ENCODE data around the gene UFC1.
A peak's percentile ranks its signal among the peaks of the same experiment; 100 is the strongest.

The UFC1 gene

DNA sequence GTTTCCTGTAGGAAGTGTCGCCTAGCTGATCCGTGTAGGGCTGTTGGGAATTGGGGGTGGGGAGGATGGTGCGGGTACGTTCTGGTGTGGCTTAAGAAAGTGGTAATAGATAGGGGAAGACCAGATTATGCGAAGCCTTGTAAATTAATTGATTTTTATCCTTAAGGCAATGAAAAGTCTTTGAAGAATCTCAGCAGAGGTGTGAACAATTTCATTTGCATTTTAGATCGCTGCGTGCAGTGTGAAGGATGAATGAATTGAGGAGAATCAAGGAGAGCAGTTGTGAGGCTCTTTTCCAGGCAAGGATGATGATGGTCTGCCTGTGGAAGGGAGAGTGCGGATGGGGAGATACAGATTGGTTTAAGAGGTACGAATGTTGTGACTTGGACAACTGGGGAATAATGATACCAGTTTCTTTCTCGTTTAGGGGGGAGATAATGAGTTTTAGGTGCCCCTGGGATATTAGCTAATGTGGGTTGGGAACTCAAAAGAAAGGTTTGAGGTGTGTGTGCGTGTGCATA lies 20.5 kb upstream of the UFC1 start:
- DNase-seq (ENCODE audit: low spot score): no peak

DNA sequence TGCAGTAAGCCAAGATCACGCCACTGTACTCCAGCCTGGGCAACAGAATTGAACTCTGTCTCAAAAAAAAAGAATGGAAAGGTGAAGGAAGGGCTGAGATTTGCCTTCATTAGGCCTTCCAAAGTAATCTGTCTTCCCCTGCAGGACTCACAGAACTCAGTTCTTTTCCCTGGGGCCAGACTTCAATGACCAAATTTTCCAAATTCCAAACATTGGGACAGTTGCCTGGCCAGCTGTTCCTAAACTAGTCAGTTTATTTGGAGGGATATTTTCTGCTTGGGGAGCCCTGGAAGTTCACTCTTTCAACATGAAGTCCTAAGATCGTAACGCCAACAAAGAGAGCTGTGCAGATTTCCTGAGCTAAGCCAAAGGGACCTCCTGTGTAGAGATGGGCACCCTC lies 15.9 kb upstream of the UFC1 start:
- no peak for DNase-seq (ENCODE audit: low spot score)

DNA sequence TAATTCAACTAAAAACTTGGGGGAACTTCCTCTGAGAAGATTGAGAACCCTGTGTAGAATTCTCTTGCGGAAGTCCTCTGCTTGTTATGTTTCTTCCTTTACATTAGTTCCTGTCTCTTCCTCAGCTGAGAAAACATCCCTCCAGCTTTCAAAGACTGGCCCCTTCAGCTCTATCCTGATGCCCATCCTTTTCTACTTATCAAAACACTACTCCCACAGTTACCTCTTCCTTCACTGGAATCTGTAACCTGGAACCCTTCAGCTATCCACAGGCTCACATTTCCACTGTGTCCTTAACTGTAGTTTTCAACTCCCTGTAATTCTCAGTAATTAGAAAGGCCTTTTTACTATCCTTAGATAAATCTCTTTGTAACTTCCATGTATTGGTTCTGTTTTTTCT lies 15.3 kb upstream of the UFC1 start:
- DNase-seq (ENCODE audit: low spot score): no peak

DNA sequence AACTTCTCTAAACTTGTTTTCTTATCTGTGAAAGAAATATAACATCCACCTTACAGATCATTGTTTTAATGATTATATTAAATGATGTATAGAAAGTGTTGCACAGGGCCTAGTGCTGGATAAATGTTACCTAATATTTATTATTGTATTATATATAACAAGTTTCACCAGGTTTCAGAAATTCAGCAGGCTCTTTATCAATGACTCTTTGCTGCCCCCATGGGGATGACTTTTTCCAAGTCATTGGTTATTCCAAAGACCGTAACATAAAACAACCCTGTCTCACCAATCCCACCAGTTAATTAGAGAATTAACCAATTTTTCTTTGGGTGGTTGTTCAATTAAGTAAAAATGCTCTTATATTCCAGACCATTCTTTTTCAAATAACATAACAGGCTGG lies 14.0 kb upstream of the UFC1 start:
- peak; percentile 74 for DNase-seq (ENCODE audit: low spot score)

DNA sequence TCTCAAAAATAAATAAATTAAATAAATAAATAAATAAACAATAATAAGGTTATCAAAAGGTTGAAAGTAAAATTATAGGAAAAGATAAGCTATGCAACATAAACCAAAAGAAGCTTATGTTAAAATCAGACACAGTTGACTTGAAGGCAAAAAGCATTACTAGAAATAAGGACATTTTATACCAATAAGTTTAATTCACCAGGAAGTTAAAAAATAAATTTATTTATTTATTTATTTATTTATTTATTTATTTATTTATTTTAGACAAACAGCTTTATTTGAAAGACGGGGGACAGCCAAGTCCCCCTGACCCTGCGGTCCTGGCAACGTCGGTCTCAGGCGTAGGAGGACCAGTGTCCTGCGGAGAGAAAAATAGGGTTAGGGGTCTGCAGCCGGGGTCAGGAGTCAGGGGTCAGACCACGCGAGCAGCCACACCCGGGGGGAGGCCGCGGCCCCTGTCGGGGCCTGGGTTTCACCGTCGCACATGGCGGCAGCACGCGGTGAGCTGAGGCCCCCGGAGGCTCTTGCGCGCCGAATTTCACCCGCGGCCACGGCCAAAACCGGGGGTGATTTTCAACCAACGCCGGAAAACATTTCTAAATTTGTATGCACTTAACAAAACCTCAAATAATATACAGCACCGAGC lies 12.9 kb upstream of the UFC1 start:
- no peak for DNase-seq (ENCODE audit: low spot score)

DNA sequence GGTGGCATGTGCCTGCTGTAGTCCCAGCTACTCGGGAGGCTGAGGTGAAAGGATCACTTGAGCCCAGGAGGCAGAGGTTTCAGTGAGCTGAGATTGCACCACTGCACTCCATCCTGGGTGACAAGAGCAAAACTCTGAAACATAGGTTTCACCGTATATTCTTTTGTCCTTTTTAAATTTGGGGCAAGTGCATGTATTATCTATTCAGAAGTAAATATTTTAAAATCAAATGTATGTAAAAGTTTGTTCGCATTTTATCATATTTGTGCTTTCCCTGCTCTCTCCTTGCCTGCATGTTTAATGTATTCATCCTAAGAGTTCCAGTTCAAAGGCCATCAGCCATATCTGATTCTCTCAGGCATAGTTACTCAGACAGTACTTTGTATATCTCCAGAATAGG lies 7.9 kb upstream of the UFC1 start:
- no peak for DNase-seq (ENCODE audit: low spot score)

DNA sequence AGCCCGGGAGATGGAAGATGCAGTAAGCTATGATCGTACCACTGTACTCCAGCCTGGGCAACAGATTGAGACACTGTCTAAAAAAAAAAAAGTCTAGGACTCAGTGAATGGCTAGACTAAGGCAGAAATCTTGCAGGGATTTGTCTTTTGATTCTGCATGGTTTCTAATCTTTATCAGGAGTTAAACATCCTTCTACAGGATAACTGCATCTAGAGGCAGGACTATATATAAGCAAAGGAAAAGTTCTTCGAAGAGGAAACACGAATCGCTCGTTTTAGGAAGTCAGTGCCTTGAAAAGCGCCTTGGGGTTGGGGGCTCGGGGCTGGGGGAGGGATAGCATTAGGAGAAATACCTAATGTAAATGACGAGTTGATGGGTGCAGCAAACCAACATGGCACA lies 602 bp upstream of the UFC1 start:
- DNase-seq (ENCODE audit: low spot score): no peak

DNA sequence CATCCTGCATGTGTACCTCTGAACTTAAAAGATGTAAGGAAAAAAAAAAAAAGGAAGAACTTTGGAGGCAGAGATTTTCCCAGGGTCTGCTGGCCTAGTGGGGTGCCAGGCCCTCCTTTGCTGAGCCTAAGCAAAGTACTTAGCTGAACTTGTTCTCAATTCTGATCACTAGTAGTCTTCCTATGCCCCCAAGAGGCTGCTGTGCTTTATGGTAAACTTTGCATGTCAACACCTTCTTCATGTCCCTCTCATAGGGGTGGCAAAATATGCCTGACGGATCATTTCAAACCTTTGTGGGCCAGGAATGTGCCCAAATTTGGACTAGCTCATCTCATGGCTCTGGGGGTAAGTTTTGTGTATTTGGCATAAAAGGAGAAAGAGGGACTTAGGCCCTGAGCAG lies 4.1 kb downstream of the UFC1 start:
- no peak for DNase-seq (ENCODE audit: low spot score)

DNA sequence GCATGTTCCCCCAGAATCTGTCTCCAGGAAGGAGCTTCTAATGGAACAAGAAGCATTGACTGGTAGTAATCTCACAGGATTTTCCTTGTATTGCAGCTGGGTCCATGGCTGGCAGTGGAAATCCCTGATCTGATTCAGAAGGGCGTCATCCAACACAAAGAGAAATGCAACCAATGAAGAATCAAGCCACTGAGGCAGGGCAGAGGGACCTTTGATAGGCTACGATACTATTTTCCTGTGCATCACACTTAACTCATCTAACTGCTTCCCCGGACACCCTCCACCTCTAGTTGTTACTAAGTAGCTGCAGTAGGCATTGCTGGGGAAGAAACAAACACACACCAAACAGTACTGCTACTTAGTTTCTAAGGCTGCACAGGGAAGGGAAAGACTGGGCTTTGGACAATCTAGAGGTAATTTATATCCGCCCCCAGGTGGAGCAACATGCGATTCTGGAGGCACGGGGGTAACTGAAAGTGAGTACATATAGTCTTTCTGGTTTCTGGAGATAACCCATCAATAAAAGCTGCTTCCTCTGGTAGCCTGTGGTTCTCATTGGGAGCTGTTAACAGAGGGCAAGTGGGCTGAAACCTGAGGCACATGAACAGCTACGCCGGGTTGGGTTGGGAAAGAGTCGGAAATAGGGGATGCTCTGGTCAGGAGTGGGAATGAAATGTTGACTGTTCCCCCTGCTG lies 4.7 kb downstream of the UFC1 start:
- peak; percentile 44 for DNase-seq (ENCODE audit: low spot score)

DNA sequence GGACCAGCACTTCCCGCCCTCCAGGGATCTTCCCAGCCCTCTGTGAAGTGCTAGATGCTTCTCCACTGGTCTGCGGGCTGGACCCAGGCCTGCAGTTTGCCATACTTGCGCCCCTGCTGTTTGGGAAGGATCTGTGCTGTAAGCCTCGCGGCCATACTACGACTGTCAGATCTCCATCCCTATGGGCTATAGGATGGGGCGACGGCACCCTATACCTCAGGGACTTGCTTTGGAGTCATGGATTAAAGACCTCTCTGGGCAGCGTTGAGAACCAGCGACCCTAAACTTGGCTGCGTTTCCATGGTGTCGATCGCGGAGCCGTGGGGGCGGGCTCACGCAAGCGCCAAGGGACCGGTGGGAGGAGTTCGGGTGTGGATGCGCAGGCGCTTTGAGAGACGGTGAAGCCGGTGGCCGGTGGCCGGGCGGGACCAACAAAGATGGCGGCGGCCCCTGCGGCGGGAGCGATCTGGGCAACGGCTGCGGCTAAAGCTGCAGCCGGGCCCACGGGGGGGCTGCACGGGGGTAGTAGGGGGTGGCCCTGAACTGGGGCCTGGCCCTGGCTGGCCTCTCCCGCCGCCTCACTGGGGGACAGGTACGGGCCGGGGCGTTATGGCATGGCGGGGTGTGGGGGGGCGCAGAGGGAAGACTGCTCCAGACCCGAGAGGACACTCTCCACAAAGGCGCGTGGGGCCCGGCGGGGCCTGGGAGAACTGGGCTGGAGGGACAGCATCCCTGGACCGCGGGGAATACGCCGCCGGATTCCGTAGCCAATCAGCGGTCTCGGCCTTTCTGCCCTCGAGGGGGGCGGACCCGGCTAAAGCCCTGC lies 5.5 kb downstream of the UFC1 start, which contains the start of gene USP21:
Gene USP21 (plus strand): TSS at position 414 of the 826 bp plus-strand sequence. CDS start 1,141 bp downstream, outside the sequence.
- DNase-seq (ENCODE audit: low spot score): peak; percentile 95

DNA sequence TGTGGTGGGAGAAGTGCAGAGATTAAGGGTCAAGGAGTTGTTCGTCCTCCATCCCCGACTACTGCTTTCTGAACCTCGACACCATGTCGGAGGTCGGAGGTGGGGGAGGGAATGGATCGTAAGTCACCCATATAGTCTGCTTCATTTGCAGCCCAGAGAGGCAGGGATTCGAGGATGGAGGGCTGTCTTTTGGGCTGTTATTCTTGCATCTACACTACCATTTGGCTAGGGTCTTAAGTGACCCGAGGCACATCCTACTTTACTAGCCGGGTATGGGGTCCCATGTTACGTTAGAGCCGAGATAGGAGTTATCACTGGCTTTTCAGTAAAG lies 6.1 kb downstream of the UFC1 start:
- DNase-seq (ENCODE audit: low spot score): no peak

DNA sequence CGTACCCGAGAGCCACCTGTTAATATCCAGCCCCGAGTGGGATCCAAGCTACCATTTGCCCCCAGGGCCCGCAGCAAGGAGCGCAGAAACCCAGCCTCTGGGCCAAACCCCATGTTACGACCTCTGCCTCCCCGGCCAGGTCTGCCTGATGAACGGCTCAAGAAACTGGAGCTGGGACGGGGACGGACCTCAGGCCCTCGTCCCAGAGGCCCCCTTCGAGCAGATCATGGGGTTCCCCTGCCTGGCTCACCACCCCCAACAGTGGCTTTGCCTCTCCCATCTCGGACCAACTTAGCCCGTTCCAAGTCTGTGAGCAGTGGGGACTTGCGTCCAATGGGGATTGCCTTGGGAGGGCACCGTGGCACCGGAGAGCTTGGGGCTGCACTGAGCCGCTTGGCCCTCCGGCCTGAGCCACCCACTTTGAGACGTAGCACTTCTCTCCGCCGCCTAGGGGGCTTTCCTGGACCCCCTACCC lies 6.9 kb downstream of the UFC1 start:
- DNase-seq (ENCODE audit: low spot score): no peak

DNA sequence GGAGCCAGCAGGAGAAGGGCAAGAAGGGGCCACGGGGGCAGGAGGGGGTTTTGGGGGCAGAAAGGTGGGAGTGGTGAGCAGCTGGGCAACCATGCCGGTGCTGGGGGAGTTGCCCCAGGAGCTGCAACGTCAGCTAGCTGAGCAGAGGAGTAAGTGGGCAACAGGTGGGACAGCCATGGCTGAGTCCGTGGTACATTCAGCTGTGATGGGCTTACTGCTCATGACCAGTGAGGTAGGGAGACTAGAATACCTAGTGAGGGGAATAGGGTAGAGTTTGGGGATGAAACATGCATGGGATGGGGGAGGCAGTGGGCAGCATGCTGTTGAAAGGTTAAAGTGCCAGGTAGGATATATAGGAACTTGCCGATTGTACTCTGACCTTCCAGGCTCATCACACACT lies 7.9 kb downstream of the UFC1 start:
- DNase-seq (ENCODE audit: low spot score): no peak

DNA sequence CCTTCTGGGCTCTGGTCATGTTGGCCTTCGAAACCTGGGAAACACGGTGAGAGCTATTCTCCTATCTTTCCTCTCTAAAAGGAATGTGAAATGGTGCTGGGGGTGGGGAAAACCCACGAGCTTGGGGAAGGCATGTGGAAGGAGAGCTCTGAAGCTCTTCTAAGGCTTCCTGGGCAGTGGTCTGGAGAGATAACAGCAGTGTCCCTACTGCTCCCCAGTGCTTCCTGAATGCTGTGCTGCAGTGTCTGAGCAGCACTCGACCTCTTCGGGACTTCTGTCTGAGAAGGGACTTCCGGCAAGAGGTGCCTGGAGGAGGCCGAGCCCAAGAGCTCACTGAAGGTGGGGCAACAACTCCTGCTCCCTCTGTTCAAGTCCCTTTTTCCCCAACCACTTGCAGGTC lies 8.3 kb downstream of the UFC1 start:
- no peak for DNase-seq (ENCODE audit: low spot score)

DNA sequence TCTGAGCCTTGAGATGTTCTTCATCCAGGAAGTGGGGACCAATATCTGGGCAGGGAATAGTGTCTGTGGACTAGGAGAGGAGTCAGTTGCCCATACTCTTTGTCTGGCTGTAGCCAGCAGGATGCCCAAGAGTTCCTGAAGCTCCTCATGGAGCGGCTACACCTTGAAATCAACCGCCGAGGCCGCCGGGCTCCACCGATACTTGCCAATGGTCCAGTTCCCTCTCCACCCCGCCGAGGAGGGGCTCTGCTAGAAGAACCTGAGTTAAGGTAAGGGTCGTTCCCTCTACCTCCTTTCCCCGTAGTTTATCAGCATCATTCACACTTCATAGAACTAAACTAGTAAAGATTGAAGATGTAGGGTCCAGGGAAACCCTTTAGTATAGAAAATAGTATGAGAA lies 9.0 kb downstream of the UFC1 start:
- no peak for DNase-seq (ENCODE audit: low spot score)

DNA sequence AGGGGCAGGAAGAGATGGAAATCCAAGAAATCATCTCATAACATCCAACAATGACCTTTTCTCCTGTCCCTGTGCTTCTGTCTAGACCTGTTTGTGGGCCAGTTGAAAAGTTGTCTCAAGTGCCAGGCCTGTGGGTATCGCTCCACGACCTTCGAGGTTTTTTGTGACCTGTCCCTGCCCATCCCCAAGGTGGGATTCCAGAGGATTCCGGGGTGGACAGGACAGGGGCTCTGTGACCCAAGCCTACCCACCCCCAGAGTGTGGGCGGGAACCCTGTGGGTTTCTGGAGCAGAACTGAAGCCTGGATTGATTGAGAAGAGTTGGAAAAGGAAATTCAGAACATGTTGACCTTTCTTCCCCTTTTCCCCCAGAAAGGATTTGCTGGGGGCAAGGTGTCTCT lies 10.0 kb downstream of the UFC1 start:
- no peak for DNase-seq (ENCODE audit: low spot score)

DNA sequence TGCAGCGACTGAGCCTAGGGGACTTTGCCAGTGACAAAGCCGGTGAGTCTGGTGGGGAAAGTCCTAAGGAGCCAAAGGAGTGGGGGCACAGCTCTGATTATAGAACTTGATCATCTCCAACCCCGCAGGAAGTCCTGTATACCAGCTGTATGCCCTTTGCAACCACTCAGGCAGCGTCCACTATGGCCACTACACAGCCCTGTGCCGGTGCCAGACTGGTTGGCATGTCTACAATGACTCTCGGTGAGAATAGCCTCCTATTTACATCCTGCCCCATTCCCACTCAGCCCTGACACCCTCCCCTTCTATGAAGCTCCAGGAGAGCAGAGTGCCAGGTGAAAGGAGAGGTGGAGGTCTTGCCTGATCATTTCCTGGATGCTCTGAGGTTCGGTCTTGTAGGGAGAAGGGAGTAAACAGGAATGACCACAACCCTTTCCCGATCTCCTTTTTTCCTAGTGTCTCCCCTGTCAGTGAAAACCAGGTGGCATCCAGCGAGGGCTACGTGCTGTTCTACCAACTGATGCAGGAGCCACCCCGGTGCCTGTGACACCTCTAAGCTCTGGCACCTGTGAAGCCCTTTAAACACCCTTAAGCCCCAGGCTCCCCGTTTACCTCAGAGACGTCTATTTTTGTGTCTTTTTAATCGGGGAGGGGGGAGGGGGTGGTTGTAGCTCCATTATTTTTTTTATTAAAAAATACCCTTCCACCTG lies 11.3 kb downstream of the UFC1 start:
- peak; percentile 58 for DNase-seq (ENCODE audit: low spot score)

DNA sequence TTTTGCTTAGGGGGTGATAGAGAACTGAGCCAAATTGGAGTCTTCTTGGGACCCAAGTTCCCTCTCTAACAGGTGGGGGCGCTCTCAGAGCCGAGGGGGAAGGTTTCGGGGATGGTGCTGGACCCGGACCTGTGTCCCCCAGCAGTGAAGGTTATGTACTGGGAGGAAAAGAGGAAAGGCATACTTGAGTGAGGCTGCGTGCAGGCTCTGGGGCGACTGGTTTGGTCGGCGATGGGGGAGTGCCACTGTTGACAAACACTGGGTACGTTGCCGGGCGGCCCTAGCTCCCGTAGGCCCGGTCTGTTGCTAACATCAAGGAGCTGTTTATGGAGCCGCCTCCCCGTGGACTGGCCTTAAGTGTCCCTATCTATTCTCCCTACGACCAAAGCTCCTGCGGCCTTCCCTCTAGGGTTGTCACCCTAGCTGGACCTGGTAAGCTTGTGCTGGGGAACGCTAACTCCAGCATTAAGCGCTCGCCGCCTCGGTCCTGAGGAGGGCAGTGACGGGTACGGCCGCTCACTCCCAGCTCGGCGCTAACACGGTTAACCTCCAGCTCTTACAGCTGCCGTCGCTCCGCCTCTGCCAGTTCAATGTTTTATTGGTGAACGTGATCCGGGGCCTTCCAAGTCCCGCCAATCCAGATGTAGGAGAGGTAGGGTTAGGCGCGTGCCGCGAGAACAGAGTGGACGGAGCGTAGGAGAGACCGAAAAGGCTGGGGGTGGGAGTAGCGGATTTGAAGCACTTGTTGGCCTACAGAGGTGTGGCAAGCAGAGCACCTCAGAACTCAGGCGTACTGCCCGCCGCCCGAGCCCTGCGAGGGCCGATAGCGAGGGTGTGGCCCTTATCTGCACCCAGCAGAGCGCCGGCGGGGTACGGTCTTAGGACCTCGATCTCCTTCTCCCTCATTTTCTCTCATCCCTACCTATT lies 12.2 kb downstream of the UFC1 start, which contains the start of gene PPOX:
Gene PPOX (plus strand): TSS at position 685 of the 927 bp plus-strand sequence. CDS start 422 bp downstream, outside the sequence.
- peak; percentile 99 for DNase-seq (ENCODE audit: low spot score)

DNA sequence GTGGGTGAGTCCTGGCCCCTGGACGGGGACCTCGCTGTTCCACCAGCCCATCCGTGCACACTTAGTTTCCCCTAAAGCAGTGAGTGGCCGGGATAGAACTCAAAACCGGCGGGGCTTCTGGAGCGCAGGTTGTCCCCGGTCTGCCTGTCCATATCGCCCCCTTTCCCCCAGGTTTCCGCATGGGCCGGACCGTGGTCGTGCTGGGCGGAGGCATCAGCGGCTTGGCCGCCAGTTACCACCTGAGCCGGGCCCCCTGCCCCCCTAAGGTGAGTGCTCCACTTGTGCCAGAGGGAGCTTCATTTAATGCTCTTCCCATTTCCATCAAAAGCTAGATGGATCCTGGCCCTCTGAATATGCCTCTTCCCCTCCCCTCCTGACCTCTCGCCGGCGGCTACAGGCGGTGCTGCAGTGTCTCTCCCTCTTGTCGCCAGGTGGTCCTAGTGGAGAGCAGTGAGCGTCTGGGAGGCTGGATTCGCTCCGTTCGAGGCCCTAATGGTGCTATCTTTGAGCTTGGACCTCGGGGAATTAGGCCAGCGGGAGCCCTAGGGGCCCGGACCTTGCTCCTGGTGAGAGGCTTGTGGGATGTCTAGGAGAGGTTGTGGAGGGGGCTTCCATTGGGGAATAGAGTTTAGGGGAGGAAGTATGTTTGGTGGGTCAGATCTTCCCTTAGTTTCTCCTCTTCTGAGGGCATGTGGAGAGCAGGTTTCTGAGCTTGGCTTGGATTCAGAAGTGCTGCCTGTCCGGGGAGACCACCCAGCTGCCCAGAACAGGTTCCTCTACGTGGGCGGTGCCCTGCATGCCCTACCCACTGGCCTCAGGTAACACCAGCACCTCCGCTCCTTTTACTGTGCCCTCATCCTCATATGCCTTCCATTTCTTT lies 13.1 kb downstream of the UFC1 start:
- DNase-seq (ENCODE audit: low spot score): peak; percentile 67

DNA sequence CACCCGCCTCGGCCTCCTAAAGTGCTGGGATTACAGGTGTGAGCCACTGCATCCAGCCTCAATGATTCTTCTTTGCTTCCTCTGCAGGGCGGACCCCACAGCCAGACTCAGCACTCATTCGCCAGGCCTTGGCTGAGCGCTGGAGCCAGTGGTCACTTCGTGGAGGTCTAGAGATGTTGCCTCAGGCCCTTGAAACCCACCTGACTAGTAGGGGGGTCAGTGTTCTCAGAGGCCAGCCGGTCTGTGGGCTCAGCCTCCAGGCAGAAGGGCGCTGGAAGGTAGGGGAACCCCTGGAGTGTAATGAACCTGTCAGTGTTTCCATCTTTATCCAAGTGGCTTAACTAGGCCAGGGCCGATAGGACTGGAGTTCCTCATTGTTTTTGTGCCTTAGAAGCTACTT lies 15.1 kb downstream of the UFC1 start:
- DNase-seq (ENCODE audit: low spot score): no peak
